Body of pancreas (tissue), 4 donors: ENCODE results near the gene DHX57.

Experiments used
- CTCF ChIP-seq, 7 experiments: fragments of 450-650 bp in 4 of 7; fragments of 200-600 bp in 3 of 7; sonication (generic) in 3 of 7; IDR thresholded peaks; one replicate each; pipeline ENCODE4 v1.5.1; 2016 to 2019; ENCODE audit warnings: antibody characterized with exemption in 7 of 7
- POLR2A ChIP-seq, 3 donors: fragments of 450-650 bp; IDR thresholded peaks; one replicate each; pipeline ENCODE4 v1.6.1; 2016; ENCODE audit warnings: antibody characterized with exemption in 3 of 3, mild to moderate bottlenecking in 2 of 3

- TF ChIP-seq CTCF (IDR thresholded peaks at IDR 0.05), result no peak
- TF ChIP-seq POLR2A (IDR thresholded peaks at IDR 0.05), result no peak
Observed at GRCh38 chr2:38887347-38887746, 11.6 kb upstream of the DHX57 start.
